K562 (cell line): ENCODE results near the gene JUP. TPM values are rescaled to one million over a fixed set of nuclear protein-coding genes. Genes with fewer than 3 reads are reported as not detected.

Source experiments
- GTF2A2 ChIP-seq: IDR thresholded peaks from 2 replicates; pipeline ENCODE4 v1.6.1; 2016; ENCODE audit warnings: mild to moderate bottlenecking, missing genetic modification characterization, missing compliant biosample characterization
- HDAC1 ChIP-seq, 2 experiments: fragments of 450-650 bp; IDR thresholded peaks; 2 replicates each; pipeline ENCODE4 v1.6.1; 2016 to 2017; ENCODE audit warnings: inconsistent platforms in 1 of 2, mild to moderate bottlenecking in 1 of 2, moderate library complexity in 1 of 2
- KDM4B ChIP-seq, 2 experiments: fragments of 450-650 bp in 1 of 2; sonication (generic) in 1 of 2; IDR thresholded peaks; 2 replicates each; pipeline ENCODE4 v1.6.1; 2016 to 2017; ENCODE audit warnings: borderline replicate concordance in 2 of 2, antibody characterized with exemption in 1 of 2, low read depth in 1 of 2, mild to moderate bottlenecking in 1 of 2
- LEF1 ChIP-seq: fragments of 450-650 bp; IDR thresholded peaks from 2 replicates; pipeline ENCODE4 v1.6.1; 2016; ENCODE audit warnings: mild to moderate bottlenecking
- NRF1 ChIP-seq, 2 experiments: fragments of 450-650 bp; IDR thresholded peaks in 1 of 2; conservative IDR thresholded peaks in 1 of 2; 2 replicates each; pipeline ENCODE4 v1.6.1; 2014; ENCODE audit warnings: mild to moderate bottlenecking in 2 of 2
- POLR2AphosphoS5 ChIP-seq: IDR thresholded peaks from 2 replicates; pipeline ENCODE4 v1.6.1; 2011; ENCODE audit warnings: mild to moderate bottlenecking, low read depth, low read length, moderate library complexity; ENCODE audit not compliant: control insufficient read depth, insufficient read depth
- TAF1 ChIP-seq: IDR thresholded peaks from 2 replicates; pipeline ENCODE4 v1.6.1; 2011; ENCODE audit warnings: mild to moderate bottlenecking, low read length, moderate library complexity; ENCODE audit not compliant: insufficient read depth, control insufficient read depth, severe bottlenecking; ENCODE audit errors: extremely low read depth
- TARDBP ChIP-seq: fragments of 450-650 bp; IDR thresholded peaks from 2 replicates; pipeline ENCODE4 v1.6.1; 2016
- TEAD2 ChIP-seq: fragments of 450-650 bp; IDR thresholded peaks from 2 replicates; pipeline ENCODE4 v1.6.1; 2016; ENCODE audit warnings: missing genetic modification characterization, control low read depth, missing compliant biosample characterization
- THRAP3 ChIP-seq: fragments of 450-650 bp; IDR thresholded peaks from 2 replicates; pipeline ENCODE4 v1.6.1; 2016; ENCODE audit warnings: mild to moderate bottlenecking, inconsistent platforms, borderline replicate concordance
- ZBTB7A ChIP-seq: IDR thresholded peaks from 2 replicates; pipeline ENCODE4 v1.6.1; 2011; ENCODE audit warnings: low read depth, mild to moderate bottlenecking, low read length, moderate library complexity, borderline replicate concordance; ENCODE audit not compliant: control insufficient read depth
- ZNF212 ChIP-seq: fragments of 450-650 bp; formaldehyde crosslinking; IDR thresholded peaks from 2 replicates; pipeline ENCODE4 v1.4.0; 2020; ENCODE audit warnings: mild to moderate bottlenecking
- ZNF551 ChIP-seq: fragments of 250-450 bp; sonication (Bioruptor Pico); IDR thresholded peaks from 2 replicates; pipeline ENCODE4 v1.5.0; 2021; ENCODE audit warnings: mild to moderate bottlenecking, moderate library complexity
- ZNF644 ChIP-seq: fragments of 200-800 bp; sonication (Bioruptor generic); IDR thresholded peaks from 2 replicates; pipeline ENCODE4 v1.6.1; 2016; ENCODE audit warnings: low read depth, missing genetic modification characterization, missing compliant biosample characterization
- polyA plus RNA-seq, 8 experiments: library from polyadenylated mRNA; depleted of rRNA in 4 of 8; stranded (reverse) in 5 of 8; unstranded in 3 of 8; fragments of >200 nt; fragmentation: Nextera tagmentation in 2 of 8; fragmentation: Illumina TruSeq in 1 of 8; extraction: Ambion mirVana in 2 of 8; extraction: Trizol in 1 of 8; gene quantifications; 2 replicates each; pipeline versions ENCODE4 v1.2.1 to v1.2.3, GENCODE V29; 2011 to 2014; ENCODE audit warnings: inconsistent platforms in 1 of 8, missing spikeins in 1 of 8
- total RNA-seq, 7 experiments: library from RNA; depleted of rRNA in 6 of 7; stranded (reverse); fragments of >200 nt in 6 of 7; fragmentation: Illumina TruSeq in 2 of 7; extraction: Trizol in 2 of 7; gene quantifications; 2 replicates each; pipeline versions ENCODE4 v1.2.1 to v1.2.3, GENCODE V29; 2011 to 2021; ENCODE audit warnings: low replicate concordance in 1 of 7
- TF ChIP-seq, protein P1 (sequence below): fragments of 450-650 bp; IDR thresholded peaks from 2 replicates; pipeline ENCODE4 v1.6.1; 2016; ENCODE audit warnings: borderline replicate concordance
- TF ChIP-seq, protein P2 (sequence below): sonication (generic); IDR thresholded peaks from 2 replicates; pipeline ENCODE4 v1.6.1; 2016
- TF ChIP-seq, protein P3 (sequence below): fragments of 200-800 bp; sonication (Bioruptor generic); IDR thresholded peaks from 2 replicates; pipeline ENCODE4 v1.6.1; 2017; ENCODE audit warnings: missing genetic modification characterization, missing compliant biosample characterization
- TF ChIP-seq, protein P4 (sequence below), 2 experiments: fragments of 450-650 bp; IDR thresholded peaks; 2 replicates each; pipeline ENCODE4 v1.6.1; 2018; ENCODE audit warnings: mild to moderate bottlenecking in 2 of 2, low read depth in 1 of 2; ENCODE audit not compliant: partially characterized antibody in 2 of 2

Gene JUP
- total and polyA plus RNA-seq, 9 of the 15 experiments (the other 6 are each of a cell fraction or from before 2014, with no cell fraction given), result 6.4 to 177 (median 31.2) TPM

DNA sequence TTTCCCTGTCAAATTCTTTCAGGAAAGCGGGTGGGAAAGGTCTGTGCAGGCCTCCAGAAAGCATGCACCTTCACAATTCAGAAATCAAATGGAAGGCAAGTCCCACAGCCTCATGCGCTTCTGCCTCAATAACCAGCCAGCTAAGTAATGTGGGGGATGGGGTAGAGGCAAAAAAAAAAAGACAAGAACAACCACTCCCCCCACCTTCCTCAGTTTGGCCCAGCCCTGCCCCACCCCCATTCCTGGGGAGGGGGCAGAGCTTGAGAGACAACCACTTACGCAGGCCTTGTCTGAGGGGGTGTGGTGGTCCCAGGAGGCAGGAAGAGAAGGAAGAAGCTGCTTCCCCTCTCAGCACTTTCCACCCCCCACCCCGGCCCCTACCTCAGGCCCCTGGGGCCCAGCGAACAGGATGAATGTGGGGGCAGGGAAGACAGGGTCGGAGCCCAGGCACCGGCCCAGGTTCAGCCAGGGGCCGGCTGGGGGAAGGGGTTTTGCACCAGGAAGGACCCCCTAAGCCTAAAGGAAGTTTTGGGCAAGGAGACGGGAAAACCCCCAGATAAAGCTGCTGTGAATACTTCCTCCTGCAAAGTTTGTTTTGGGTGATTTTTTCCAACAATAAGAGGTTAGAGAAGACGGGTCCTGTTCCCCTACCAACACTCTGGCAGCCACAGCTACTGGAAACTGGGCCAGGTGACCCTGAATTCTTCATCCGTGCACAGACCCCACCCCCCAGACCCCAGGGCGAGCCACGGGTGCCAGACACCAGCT lies 1.2 kb downstream of the JUP start (continued):
- TF ChIP-seq, protein P1, sequence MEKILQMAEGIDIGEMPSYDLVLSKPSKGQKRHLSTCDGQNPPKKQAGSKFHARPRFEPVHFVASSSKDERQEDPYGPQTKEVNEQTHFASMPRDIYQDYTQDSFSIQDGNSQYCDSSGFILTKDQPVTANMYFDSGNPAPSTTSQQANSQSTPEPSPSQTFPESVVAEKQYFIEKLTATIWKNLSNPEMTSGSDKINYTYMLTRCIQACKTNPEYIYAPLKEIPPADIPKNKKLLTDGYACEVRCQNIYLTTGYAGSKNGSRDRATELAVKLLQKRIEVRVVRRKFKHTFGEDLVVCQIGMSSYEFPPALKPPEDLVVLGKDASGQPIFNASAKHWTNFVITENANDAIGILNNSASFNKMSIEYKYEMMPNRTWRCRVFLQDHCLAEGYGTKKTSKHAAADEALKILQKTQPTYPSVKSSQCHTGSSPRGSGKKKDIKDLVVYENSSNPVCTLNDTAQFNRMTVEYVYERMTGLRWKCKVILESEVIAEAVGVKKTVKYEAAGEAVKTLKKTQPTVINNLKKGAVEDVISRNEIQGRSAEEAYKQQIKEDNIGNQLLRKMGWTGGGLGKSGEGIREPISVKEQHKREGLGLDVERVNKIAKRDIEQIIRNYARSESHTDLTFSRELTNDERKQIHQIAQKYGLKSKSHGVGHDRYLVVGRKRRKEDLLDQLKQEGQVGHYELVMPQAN, result 0 out of 2 replicates have a peak, but pooled peaks have one; percentile 29
- TF ChIP-seq TAF1 (peak; percentile 60), NRF1 (conservative IDR thresholded peaks at IDR 0.05 in 1 of 2, IDR thresholded peaks at IDR 0.05 in 1 of 2) (peak in 1 of 2 experiments; percentile 21; a peak in 1 of 4 replicates), THRAP3 (no peak), ZNF644 (tag) (no peak), GTF2A2 (no peak), HDAC1 (IDR thresholded peaks at IDR 0.05) (peak in 1 of 2 experiments; percentile 61; a peak in 2 of 4 replicates), TARDBP (no peak), POLR2AphosphoS5 (0 out of 2 replicates have a peak, but pooled peaks have one; percentile 52), ZNF551 (CRISPR knock-in tag) (no peak), LEF1 (0 out of 2 replicates have a peak, but pooled peaks have one; percentile 71), TEAD2 (tag) (peak; percentile 80), ZNF212 (CRISPR knock-in tag) (no peak), ZBTB7A (peak; percentile 81), KDM4B (IDR thresholded peaks at IDR 0.05; ENCODE audit: borderline replicate concordance in 2 of 2, low read depth in 1 of 2) (peak in 1 of 2 experiments; percentile 39; a peak in 1 of 4 replicates)
- TF ChIP-seq, protein P2, sequence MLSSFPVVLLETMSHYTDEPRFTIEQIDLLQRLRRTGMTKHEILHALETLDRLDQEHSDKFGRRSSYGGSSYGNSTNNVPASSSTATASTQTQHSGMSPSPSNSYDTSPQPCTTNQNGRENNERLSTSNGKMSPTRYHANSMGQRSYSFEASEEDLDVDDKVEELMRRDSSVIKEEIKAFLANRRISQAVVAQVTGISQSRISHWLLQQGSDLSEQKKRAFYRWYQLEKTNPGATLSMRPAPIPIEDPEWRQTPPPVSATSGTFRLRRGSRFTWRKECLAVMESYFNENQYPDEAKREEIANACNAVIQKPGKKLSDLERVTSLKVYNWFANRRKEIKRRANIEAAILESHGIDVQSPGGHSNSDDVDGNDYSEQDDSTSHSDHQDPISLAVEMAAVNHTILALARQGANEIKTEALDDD, result peak; percentile 67
- TF ChIP-seq, protein P3, sequence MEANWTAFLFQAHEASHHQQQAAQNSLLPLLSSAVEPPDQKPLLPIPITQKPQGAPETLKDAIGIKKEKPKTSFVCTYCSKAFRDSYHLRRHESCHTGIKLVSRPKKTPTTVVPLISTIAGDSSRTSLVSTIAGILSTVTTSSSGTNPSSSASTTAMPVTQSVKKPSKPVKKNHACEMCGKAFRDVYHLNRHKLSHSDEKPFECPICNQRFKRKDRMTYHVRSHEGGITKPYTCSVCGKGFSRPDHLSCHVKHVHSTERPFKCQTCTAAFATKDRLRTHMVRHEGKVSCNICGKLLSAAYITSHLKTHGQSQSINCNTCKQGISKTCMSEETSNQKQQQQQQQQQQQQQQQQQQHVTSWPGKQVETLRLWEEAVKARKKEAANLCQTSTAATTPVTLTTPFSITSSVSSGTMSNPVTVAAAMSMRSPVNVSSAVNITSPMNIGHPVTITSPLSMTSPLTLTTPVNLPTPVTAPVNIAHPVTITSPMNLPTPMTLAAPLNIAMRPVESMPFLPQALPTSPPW, result peak; percentile 71
- TF ChIP-seq, protein P4, sequence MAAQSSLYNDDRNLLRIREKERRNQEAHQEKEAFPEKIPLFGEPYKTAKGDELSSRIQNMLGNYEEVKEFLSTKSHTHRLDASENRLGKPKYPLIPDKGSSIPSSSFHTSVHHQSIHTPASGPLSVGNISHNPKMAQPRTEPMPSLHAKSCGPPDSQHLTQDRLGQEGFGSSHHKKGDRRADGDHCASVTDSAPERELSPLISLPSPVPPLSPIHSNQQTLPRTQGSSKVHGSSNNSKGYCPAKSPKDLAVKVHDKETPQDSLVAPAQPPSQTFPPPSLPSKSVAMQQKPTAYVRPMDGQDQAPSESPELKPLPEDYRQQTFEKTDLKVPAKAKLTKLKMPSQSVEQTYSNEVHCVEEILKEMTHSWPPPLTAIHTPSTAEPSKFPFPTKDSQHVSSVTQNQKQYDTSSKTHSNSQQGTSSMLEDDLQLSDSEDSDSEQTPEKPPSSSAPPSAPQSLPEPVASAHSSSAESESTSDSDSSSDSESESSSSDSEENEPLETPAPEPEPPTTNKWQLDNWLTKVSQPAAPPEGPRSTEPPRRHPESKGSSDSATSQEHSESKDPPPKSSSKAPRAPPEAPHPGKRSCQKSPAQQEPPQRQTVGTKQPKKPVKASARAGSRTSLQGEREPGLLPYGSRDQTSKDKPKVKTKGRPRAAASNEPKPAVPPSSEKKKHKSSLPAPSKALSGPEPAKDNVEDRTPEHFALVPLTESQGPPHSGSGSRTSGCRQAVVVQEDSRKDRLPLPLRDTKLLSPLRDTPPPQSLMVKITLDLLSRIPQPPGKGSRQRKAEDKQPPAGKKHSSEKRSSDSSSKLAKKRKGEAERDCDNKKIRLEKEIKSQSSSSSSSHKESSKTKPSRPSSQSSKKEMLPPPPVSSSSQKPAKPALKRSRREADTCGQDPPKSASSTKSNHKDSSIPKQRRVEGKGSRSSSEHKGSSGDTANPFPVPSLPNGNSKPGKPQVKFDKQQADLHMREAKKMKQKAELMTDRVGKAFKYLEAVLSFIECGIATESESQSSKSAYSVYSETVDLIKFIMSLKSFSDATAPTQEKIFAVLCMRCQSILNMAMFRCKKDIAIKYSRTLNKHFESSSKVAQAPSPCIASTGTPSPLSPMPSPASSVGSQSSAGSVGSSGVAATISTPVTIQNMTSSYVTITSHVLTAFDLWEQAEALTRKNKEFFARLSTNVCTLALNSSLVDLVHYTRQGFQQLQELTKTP (IDR thresholded peaks at IDR 0.05; ENCODE audit: low read depth in 1 of 2, partially characterized antibody in 2 of 2), result peak in 1 of 2 experiments; percentile 32
